ENCODE measurements around the gene AGMO. TPM values are rescaled to one million over a fixed set of nuclear protein-coding genes. Genes with fewer than 3 reads are reported as not detected.

AGMO gene
- under 1 TPM in 2 of 4 donors, not detected in 2; 0.11 to 0.55 TPM for total RNA-seq

- ATAC-seq (peak; percentile 56 to 66), DNase-seq (peak; percentile 10 to 48)
- Histone ChIP-seq H3K27ac (peak within 1 kb of the TSS; percentile 66 to 74 (median 73)), H3K36me3 (no peaks in the 10 kb centered on the region), H3K4me3 (peak within 1 kb of the TSS; percentile 7 to 41 (median 32)), H3K27me3 (no peaks in the 10 kb centered on the region), H3K9me3 (no peaks in the 10 kb centered on the region), H3K4me1 (no peaks in the 10 kb centered on the region)
- intact Hi-C loops (cut with DNase I; ENCODE audit: low total_unique reads), result loop anchor here (10.0 kb wide), 1 partner anchor 263 kb away; no protein-coding TSS in a partner anchor
- no peak for TF ChIP-seq POLR2A (IDR thresholded peaks at IDR 0.05)
- no peak for TF ChIP-seq CTCF (IDR thresholded peaks at IDR 0.05 in 4 of 5, conservative IDR thresholded peaks at IDR 0.05 in 1 of 5)
- in situ Hi-C loops (cut with MboI; ENCODE audit: low sequenced_read_pairs in 4 of 4), result loop anchor here in 1 of 4 donors (25.0 kb wide), 1 partner anchor 500 kb away; no protein-coding TSS in a partner anchor
Measured at GRCh38 chr7:15561835-15562234, at the start of gene AGMO. Gene AGMO, minus strand, starts transcription at chr7:15562015.

GRCh38 chr7:15610503-15610902, 48.7 kb upstream of the AGMO start:
- TF ChIP-seq CTCF (IDR thresholded peaks at IDR 0.05 in 4 of 5, conservative IDR thresholded peaks at IDR 0.05 in 1 of 5), result no peak
- no peak for TF ChIP-seq POLR2A (IDR thresholded peaks at IDR 0.05)
- ATAC-seq, result no peak

GRCh38 chr7:15609287-15609686, 47.5 kb upstream of the AGMO start:
- Histone ChIP-seq H3K4me1 (no peaks in the 10 kb centered on the region), H3K36me3 (no peaks in the 10 kb centered on the region), H3K9me3 (no peaks in the 10 kb centered on the region), H3K4me3 (no peak overlapping the region), H3K27me3 (no peaks in the 10 kb centered on the region), H3K27ac (no peak overlapping the region)
- intact Hi-C loops (cut with DNase I; ENCODE audit: low total_unique reads), result no loop called here
- DNase-seq (no peak), ATAC-seq (no peak)
- in situ Hi-C loops (cut with MboI; ENCODE audit: low sequenced_read_pairs in 4 of 4), result no loop called here
- TF ChIP-seq POLR2A (IDR thresholded peaks at IDR 0.05) (no peak), CTCF (IDR thresholded peaks at IDR 0.05 in 4 of 5, conservative IDR thresholded peaks at IDR 0.05 in 1 of 5) (no peak)

More at GRCh38 chr7:15610503-15610902, 48.7 kb upstream of the AGMO start:
- Histone ChIP-seq H3K36me3 (no peaks in the 10 kb centered on the region), H3K4me3 (no peak overlapping the region), H3K27ac (no peak overlapping the region), H3K27me3 (no peaks in the 10 kb centered on the region), H3K4me1 (no peaks in the 10 kb centered on the region), H3K9me3 (no peaks in the 10 kb centered on the region)
- DNase-seq, result no peak
- in situ Hi-C loops (cut with MboI; ENCODE audit: low sequenced_read_pairs in 4 of 4), result no loop called here
- intact Hi-C loops (cut with DNase I; ENCODE audit: low total_unique reads), result no loop called here

- DNase-seq, result no peak
- Histone ChIP-seq H3K4me1 (no peaks in the 10 kb centered on the region), H3K27me3 (no peaks in the 10 kb centered on the region), H3K4me3 (no peak overlapping the region), H3K27ac (no peak overlapping the region), H3K36me3 (no peaks in the 10 kb centered on the region), H3K9me3 (no peaks in the 10 kb centered on the region)
- in situ Hi-C loops (cut with MboI; ENCODE audit: low sequenced_read_pairs in 4 of 4), result no loop called here
- no peak for ATAC-seq
- TF ChIP-seq CTCF (IDR thresholded peaks at IDR 0.05 in 4 of 5, conservative IDR thresholded peaks at IDR 0.05 in 1 of 5) (no peak), POLR2A (IDR thresholded peaks at IDR 0.05) (no peak)
- intact Hi-C loops (cut with DNase I; ENCODE audit: low total_unique reads), result no loop called here
Measured at GRCh38 chr7:15607529-15608210, 45.9 kb upstream of the AGMO start.
